DMS153 treated with DMSO at 0.1 percent for 48 hours (cell line): Measurements from ENCODE around the gene MPPED1.

Experiments used
- DNase-seq: peaks from one replicate; lab custom pipeline; 2025; ENCODE audit not compliant: unreplicated experiment; lab: John Stamatoyannopoulos, UW

The MPPED1 gene

DNA sequence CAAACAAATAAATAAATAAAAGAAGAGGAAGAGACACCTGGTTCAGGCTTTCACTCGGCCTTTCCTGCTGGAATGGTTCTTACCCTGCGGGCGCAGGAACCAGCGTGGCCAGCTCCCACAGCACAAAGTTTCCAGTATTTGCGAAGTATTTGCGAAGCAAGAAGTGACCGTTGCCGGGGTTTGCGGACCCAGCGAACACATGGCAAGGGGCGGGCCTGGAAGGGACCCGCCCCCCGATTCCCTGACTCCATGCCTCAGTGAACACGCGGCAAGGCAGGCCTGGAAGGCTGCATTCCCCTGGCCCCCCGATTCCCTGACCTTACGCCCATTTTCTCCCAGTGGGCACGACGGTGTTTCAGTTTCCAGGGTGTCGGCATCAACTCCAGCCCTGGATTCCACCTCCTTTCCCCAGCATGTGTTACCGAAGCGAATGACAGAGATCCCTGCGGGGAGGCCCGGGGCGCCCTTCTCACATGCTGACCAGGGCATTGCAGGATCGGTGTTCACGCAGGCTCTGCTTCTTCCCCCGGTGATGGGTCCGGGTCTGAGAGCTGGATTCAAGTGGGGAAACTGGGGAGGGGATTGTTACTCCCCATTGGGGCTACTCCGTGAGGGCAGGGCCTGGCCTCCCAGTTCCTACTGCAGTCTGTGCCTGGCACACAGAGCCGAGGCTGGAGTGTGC, 102.8 kb downstream of the MPPED1 start:
- DNase-seq = no peak

DNA sequence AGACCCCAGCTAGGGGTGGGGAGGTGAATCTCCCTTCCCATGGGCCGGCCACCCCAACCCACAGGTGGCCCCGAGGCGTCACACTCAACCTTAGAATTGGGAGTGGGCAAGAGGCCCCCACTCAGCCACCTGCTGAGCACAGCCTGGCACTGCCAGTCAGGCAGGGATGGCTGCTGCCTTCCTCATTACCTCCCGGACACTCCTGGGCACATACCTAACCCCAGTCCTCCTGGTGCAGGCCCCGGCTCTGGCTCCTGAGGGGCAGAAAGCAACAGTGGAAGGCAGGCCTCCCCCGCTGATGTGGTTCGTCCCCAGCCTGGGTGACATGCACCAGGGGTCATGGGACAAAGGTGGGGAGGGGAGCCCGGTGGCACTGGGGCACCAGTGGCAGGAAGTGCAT, 103.6 kb downstream of the MPPED1 start:
- no peak for DNase-seq

DNA sequence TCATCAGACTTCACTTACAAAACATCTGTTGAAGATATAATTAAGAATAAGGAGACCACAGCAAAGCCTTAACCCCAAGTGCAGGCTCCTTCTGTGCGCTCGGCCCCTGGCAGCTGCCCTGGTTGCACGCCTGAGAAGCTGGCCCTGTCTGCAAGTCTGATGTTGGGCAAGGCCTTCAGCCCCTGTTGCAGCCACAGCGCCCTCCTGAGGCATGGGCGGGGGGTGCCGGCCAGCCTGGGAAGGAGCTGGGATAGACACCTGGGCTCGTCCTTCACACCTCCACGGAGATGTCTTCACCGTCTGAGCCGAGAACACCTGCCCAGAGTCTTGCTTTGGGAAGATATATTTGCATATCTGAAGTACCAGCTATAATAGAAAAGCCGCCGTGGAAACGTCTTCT, 104.1 kb downstream of the MPPED1 start:
- no peak for DNase-seq

DNA sequence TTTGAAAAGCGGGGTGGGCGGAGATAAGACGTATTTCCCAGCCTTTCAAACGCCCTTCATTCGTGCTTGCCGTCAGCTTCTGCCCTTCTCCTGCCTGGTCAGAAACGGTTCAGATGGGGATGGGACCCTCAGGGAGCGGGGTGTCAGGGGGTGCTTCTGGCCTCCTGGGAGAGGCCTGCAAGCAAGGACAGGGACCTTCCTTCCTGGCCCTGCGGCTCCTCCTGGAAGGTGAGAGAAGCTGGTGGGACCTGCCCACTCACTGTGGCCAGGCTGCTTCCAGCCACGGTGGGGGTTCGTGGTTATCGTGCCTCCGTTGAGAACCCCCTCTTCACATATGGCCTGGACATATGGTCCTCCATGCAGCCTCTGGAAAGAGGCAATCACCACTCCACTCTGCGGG, 104.6 kb downstream of the MPPED1 start:
- DNase-seq = no peak

DNA sequence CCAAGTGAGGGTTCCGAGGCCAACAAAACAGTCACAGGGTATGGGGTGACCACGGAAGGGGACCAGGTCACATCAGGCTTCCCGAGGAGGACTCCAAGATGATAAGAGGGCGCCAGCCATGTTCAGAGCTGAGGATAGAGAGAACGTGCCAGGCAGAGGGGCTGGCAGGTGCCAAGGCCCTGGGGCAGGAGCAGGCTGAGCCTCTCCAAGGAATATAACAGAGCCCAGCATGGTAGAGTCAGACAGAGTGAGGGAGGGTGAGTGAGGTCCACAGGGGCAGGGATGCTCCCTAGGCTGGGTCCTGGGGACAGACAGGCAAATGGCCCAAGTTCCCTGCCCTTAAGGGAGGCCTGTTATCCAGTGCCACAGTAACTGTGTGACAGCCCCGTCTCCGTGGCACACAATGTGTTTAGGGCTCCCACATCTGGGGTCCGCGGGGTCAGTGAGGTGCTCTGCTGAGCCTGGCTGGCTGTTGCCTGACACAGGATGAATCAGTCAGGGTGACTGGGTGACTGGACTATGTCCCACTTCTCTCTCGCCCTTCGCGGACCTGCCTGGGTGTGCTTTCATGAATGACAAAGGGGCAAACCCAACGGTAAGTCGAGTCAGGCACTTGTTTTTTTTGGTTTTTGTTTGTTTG, 105.3 kb downstream of the MPPED1 start:
- DNase-seq = no peak

DNA sequence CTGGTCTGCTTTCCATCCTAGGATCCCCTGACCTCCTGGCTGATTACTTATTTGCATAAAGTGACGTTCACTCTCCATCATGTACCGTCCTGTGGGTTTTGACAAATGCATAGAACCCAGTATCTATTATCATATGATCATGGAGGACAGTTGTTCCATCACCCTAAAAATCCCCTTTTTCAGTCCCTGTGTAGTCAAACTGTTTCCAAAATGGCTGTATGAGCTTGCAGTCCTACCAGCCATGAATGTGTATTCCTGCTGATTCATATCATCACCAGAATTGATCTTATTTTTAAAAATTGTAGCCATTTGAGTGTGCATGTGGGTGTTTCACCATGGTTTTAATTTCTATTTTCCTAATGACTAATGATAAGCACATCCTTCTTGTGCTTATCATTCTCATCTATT, 108.8 kb downstream of the MPPED1 start:
- no peak for DNase-seq

DNA sequence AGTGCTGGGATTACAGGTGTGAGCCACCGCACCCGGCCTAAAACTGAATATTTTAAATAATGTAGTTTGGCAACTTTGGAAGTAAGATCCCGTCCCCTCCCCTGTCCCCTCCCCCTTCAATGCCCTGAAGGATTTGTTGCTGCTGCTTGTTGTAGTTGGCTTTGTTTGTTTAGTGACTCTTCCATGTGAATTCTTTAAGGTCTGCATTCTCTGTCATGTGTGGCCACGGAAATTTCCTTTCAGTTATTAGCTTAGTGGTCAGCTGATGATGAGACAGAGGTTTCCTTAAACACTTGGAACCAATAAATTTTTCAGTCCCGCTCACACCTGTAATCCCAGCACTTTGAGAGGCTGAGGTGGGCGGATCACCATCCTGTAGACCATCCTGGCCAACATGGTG, 109.9 kb downstream of the MPPED1 start:
- no peak for DNase-seq

DNA sequence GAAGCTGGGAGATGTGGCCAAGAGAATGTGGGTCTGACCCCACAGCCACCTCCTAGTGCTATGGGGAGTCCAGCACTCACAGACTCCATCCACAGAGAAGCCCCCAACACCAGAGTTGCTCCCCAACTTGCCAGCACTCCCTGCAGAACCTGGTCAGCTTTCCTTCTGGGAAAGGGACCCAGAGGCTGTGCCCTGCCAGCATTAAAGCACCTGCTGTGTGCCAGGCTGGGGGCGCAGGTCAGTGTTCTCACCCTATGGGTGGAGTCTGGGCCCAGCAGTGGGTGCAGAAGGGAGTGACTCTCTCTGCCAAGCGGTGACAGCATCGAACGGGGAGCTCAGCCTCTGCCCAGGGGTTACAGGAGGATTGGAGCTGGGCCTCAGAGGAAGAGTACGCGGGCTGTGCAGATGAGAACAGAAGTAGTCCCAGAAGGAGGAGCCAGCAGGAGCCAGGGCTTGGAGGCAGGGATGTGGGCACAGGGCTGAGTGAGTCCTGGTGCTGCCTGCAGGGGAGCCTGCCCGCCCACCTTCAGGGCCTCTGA, 114.4 kb downstream of the MPPED1 start:
- no peak for DNase-seq

DNA sequence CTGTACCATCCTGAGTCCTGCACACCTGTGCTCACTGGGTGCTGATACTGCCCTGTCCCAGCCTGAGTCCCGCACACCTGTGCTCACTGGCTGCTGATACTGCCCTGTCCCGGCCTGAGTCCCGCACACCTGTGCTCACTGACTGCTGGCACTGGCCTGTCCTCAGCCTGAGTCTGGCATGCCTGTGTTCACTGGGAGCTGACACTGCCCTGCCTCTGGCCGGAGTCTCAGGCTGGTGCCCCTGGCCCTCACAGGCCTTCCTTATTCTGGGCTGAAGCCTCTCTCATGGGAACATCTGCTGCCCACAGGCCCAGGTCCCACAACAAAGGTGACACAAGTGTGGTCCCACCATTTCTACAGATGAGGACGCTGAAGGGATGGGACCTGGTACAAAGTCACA, 115.1 kb downstream of the MPPED1 start:
- DNase-seq = no peak

DNA sequence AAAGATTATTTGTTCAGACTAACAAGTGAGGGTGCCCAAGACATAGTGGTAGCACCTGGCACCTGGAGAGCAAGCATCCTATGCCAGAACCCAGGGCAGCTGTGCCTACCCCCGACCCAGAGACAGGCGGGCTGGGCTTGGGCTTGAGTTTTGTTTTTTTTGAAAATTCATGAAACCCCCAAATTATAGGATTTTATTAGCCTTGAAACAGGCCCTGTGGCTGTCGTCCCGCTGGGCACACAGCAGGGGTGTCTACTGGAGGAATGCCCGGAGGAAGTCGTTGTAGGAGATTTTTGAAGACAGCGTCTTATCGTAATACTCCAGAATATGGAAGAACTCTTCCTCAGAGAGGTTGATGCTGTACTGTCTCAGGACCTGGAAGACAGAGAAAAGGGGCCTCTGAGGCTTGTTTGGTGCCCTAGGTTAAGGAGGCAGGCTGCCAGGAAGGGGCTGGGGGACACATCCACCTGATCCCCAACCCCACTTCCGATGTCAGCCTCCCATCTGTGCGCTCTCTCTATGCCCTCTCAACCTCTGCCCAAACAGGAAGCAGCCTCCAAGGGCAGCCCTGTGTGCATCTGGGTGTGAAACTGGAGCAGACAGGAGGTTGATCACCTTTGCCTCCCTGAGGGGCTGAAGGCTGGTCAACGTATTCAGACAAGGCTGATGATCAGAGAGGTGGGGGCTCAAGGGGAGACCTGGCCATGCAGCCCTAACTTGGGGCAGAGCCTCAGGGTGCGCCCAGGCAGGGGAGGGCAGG, 117.0 kb downstream of the MPPED1 start:
- no peak for DNase-seq

DNA sequence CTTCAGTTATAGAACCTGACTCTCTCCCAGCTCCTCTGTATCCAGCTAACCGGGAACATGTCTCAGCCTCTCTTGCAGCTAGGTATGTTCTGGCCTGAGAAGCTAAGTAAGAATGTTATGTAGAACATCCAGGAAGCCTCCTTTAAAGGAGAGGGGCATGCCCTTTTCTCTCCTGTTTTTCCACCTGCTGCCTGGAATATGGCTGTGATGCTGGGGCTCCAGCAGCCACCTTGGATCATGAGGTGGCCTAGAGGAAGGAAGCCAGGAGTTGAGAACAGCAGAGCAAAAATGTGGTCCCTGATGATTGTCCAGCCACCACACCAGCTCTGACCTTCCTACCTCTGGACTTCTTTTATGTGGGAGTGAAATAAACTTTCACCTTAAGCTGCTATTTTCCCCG, 117.6 kb downstream of the MPPED1 start:
- no peak for DNase-seq

DNA sequence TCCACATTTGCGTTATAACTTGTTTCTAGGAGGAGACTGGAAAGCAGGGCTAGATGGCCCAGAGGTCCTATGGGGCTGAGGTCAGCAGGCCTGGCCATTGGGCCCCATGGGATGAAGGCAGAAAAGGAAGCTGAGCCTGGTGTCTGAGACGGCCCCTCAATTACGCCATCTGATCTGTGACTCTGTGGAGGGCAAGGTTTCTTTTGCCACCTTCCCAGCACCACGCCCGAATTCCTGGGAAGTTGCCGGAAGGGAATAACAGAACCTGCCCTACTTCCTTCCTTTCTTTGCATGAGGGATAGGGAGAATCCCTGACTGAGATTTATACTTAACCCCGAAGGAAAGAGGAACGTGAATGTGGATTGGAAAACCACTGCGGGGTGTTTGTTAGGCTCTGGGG, 118.1 kb downstream of the MPPED1 start:
- DNase-seq = no peak

DNA sequence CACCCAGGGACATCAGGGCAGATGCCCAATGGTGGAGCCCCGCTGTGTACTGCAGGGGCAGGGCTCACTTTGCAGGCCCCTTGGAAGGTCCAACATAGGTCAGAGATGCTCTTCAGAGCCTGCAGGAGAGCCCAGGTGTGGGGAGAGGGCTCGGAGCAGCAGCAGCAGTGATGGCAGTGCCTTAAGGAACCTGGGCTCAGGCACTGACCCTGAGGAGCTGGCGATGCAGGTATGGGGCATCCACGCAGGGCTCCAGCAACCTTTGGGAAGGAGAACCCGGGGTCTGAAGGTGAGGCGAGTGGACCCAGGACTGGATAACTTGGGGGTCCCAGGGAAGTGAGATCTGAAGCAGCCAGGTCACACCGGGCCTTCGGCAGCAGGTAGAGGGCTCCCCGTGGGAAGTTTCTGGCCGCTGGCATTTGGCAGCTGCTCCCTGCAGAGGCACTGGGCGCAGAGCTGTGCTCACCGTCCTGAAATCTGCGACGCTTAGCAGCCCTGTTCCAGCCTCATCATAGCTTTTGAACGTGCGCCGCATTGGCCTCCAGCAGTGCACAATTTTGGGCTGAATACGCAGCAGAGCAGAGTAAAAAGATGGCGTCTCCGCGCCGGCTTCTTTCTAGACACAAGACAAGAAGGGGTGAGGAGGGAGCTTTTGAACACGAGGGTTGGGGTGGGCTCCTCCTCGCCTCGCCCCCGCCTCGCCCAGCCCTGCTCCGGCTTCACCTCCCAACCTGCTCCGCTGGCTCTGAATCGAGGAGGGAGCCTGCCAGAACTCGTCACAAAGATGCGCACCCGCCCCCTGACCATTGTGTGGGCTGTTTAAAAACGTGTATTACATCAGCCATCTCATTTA, 118.8 kb downstream of the MPPED1 start:
- no peak for DNase-seq

DNA sequence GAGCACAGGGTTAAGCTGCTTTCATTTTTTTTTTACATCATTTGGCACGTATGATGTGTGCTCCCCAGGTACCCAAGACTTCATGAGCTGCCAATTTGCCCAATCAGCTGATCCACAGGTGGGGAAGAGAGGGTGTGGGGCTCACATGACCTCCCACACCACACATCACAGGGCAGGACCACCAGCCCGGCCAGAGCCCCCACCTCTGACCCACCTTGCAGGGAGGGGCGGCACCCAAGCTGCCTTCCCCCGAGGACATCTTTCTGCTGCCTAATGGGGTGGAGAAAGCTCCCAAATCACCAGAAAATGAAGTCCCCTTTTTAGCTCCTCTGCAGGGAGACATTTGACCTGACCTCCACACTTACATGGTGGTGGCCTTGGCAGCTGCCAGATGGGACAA, 119.8 kb downstream of the MPPED1 start:
- no peak for DNase-seq

DNA sequence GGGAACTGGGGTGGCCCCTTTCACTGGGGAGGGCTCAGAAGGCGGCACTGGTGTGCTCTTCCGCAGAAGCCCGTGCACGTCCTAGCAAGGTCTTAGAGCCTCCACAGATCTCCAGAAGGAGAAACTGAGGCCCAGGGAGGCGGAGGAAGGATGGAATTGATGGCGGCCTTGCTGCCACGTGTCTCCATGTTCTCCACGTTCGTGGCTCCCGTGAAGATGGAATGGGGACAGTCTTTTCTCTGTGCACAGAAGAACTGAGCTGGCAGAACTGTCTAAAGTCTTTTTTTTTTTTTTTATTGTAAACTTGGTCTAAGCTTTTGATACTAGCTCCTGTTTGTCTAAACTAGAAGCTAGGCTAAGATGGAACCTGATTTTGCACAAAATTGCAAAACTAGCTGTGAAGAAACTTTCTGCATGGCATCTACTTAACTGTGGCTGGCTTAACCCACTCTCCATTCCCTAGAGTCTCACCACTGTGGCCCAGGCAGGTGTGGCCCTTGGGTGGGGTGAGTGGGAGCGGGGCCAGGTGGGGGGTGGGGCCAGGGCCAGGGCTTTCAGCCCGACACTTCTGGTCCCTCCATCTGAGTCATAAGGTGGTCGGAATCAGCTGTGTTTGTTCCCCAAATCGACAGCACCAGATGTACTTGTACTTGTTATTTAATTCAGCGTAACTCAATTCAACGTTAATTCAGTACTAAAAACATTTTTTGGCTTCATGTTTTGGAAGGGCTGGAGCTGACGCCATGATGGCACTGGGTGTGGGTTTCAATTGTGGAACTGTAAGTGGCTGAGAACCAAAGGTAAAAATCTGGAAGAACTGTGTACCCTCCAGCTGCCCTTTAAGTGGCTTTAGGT, 120.7 kb downstream of the MPPED1 start:
- no peak for DNase-seq

DNA sequence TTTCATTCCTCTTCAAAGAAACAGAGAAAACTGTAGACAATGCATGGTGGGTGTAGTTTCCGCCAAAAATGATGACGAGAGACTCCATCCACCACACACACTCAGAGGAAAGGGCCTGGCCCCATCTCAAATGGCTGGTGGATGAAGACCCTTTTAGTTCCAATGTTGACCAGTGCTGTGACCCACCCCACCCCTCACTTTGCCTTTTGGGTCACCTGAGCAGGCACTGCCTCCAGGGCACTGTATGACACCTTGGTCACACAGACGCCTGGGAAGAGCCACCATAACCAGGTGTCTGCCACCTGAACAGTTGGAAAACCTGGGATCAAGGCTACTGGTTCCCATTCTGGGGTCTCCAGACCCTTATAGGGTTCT, 121.3 kb downstream of the MPPED1 start:
- DNase-seq = no peak

DNA sequence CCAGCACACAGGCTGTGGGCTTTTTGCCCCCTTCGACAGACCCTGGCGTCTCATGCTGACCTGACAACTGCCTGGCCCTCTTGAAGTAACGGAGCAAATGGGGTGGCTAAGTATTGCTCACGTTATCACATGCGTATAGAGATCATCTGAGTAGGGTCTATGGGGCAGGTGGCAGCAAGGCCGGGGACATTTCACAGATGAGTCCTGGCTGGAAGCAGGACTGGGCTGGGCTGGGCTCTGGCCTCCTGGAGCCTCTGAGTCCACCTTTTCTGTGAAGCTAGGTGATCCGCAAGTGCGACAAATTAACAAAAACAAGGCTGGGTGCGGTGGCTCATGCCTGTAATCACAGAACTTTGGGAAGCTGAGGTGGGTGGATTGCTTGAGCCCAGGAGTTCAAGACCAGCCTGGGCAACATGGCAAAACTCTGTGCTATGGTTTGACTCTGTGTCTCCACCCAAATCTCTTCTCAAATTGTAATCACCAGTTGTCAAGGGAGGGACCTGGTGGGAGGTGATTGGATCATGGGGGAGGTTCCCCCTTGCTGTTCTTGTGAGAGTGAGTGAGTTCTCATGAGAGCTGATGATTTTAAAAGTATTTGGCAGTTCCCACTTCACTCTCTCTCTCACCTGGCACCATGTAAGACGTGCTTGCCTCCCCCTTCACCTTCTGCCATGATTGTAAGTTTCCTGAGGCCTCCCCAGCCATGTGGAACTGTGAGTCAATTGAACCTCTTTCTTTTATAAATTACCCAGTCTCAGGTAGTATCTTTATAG, 122.0 kb downstream of the MPPED1 start:
- DNase-seq = no peak

DNA sequence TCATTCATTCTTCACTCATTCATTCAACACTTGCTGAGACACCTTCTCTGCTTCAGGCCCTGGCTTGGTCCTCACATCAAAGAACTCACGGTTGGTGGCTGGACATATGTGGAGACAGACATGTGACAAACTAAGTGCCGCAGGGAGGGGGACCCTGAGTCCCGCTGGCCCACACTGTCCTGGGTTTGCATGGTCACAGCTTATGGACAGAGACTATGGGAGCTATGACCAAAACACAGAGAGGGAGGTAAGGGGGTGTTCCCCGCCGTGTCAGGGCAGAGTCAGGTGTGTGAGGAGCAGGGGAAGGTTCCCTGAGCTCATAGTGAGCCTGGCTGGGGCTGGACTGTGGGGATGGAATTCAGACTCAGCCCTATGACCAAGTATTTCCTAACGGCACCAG, 123.1 kb downstream of the MPPED1 start:
- no peak for DNase-seq

DNA sequence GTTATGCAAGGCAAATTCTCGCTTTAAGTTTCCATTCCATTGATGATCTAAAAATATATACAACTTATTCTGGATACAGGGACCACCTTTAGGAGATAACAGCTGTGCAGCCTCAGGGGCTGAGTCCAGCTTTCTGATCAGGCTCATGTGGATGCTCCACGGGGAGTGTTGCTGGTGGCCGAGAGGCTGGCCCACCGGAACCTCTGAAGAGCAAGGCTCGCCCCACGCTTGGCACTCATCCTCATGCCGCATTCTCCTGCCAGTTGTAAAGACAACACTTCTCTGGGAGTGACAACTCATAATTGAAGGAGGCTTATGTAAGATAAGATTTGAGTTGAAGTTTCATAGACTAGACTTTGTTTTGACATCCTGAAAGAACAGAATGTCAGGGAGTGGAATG, 123.5 kb downstream of the MPPED1 start:
- DNase-seq = no peak

DNA sequence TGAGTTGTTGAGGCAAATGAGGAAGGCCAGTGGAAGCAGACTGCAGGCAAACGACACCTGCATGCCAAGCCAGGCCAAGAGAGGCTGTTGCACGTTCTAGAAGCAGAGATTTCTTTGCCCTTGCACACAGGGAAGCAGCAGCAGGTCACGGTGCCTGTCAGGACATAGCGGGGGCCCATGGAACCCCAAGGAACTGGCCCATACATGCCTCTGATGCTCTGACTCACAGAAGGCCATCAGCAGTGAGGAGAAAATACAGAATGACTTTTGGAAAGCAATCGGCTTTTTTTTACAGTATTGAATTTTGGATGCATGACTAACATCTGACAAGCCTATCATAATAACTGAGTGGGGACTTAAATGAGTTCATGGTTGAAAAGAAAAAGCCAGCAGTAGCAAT, 123.9 kb downstream of the MPPED1 start:
- no peak for DNase-seq
